Omental fat pad (tissue), 4 donors: ENCODE measurements around the gene APOA4. TPM values are rescaled to one million over a fixed set of nuclear protein-coding genes. Genes with fewer than 3 reads are reported as not detected.

Source experiments
- ATAC-seq: fragments of 150-250 bp; one replicate; pipeline ENCODE4 v1.9.1; 2016; ENCODE audit warnings: mild to moderate bottlenecking, moderate library complexity; ENCODE audit not compliant: low FRiP score
- DNase-seq: peaks from one replicate; pipeline ENCODE4 v3.0.0-alpha.2; 2019; ENCODE audit warnings: low spot score
- CTCF ChIP-seq, 3 donors: fragments of 450-650 bp; IDR thresholded peaks; one replicate each; pipeline ENCODE4 v1.5.1; 2016 to 2017; ENCODE audit warnings: antibody characterized with exemption in 3 of 3, mild to moderate bottlenecking in 3 of 3, moderate library complexity in 2 of 3
- total RNA-seq, 4 donors: library from RNA; depleted of rRNA; stranded (reverse); fragments of >200 nt; gene quantifications; one replicate each; pipeline ENCODE4 v1.1.0, GENCODE V29; 2016

APOA4 gene
- total RNA-seq, 4 donors from 2014 or later: 1.1 TPM; not detected in 3

DNA sequence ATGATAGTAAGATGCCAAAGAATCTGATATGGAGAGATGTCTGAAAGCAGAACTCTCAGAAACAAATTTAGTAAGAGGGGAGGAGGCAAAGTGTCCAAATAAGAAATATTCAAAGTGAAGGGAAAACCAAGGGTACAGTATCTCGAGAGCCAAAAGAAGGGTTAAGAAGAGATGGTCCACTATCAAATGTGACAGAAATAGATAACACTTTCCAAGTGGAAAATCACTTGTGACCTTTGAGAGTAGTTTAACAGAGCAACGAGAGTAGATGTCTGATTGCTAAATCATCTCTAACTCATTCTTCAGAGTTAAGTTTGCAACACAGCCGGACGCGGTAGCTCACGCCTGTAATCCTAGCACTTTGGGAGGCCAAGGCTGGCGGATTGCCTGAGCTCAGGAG, 46.0 kb downstream of the APOA4 start:
- ATAC-seq (no peak), DNase-seq (no peak)
- no peak for TF ChIP-seq CTCF (IDR thresholded peaks at IDR 0.05)

DNA sequence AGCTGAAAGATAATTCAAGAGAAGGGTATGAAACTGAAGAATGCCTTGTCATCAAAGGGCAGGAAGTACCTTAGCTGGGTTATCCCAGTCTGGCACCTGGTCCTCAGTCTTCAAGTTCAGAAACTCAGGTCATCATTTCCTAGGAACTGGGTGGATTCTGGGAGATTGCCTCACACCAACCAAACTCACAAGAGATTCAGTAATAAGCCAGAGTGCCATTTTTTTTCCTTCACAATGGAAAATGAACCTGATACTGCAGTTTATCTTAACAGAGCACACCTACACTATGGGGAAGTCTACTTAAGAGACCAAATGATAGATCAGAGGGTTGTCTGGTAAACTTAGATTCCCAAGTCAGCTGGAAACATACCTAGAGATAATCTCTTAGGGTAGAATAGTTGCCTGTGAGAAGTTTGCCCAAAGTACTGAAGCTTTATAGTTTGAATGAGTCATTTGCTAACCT, 46.6 kb downstream of the APOA4 start:
- no peak for ATAC-seq
- no peak for TF ChIP-seq CTCF (IDR thresholded peaks at IDR 0.05)
- DNase-seq: no peak

DNA sequence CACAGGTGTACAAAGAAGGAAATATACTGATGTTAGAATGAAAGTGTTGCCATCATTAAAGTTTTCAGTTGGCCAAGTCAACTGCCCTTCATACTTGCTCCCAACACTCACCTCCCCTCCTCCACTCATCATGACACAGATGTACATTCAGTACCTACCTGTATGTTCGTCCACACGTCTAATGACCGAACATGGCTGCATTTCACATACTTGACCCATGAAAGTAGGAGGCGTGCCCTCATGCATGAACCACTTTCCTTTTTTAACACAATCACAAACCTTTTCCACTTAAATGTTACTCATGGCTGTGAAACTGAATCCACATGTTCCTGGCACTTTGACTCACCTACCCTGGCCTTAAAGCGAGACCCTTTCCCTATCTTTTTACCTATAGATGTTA, 47.1 kb downstream of the APOA4 start:
- ATAC-seq: no peak
- DNase-seq: no peak
- TF ChIP-seq CTCF (IDR thresholded peaks at IDR 0.05): no peak

DNA sequence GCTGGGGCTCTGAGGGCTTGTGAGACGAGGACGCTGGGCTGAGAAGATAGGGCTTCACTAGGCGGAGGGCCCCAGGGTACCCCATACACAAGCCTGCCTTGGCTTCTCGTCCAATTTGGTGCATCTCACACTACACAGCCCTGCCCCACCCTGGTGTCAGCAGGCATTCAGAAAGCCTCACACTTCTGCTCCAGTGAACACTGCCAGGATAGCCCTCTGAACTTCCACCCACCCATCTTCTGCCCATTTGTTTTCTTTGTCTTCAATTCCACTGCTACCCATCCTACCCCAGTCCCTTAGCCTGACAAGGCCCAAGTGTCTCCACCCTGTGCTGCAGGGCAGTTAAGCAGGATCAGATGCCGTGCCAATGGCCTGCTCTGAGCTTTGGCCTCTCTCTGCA, 48.4 kb downstream of the APOA4 start:
- DNase-seq: no peak
- ATAC-seq: no peak
- no peak for TF ChIP-seq CTCF (IDR thresholded peaks at IDR 0.05)

DNA sequence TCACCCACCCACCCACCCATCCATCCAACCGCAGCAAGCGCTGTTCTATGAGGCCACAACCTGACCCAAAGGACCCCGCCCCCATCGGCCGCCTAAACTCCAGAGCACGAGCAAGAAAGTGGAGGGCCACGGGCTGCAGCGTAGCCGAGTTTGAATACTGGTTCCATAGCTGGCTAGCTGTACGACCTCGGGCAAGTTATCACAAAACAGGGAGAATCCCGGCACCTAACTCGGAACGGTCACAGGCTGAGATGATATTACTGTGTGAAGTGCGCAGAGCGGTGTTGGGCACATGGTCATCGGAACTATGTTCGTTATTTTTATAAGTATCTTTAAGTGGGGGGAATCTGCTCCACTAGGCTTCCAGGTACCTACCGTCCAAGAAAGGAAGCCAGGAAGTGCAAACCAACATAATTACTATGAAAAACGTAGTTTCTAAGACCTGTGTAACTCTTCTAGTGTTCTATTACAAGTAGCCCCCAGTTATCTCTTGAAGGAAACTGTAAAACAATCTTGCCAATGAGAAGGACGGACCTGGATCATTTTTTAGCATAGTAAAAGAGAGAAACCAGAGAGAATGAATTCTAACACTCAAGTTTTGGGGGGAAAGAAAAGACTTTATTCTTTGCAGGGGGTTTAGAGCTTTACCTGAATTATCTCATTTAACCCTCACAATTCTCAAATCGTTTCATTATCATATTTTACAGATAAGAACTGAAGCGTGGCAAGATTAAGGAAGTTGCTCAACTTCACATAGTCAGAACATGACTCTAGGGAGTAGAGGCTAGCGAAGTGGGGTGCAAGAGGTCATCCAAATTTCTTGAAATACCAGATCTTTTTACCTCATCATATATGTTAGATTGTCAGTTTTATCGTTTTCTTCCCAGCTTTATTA, 49.7 kb downstream of the APOA4 start:
- ATAC-seq (peak; percentile 28), DNase-seq (peak; percentile 44)
- no peak for TF ChIP-seq CTCF (IDR thresholded peaks at IDR 0.05)

DNA sequence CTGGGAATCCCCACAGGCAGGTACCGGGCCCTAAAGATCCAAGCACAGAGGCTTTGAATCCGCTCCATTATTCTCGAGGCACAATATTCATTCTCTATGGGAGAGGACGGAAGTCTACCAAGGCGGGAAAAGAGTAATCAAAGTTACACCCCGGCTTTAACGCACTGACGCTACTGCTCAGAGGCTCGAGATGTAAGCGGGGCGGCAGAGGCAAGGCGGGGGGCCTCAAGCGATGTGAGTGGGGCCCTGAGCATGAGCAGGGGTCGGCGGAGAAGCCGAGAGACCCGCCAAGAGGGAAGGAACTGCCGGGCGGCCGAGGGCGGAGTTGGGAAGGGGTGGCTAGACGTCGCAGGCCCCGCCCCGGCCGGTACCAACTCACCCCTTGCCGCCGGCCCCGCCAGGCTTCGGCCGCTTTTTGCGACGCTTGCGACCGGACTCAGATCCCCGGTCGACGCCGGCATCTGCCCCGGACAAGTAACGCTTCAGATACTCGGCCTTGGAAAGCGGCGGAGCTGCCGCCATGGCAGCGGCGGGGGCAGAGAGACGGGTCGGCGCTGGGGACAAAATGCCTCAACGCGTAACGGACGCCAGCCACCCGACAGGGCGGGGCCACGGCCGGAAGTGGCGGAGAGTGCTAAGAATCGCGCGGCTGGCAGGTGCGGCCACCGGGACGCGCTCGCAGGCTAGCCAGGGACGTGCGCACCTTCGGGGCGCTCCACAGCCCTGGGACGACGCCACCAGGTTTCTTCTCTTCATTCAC, 50.5 kb downstream of the APOA4 start, which contains the start of gene BUD13:
Gene BUD13 (minus strand): TSS at position 545 of the 760 bp plus-strand sequence. CDS start 23 bp downstream, at position 522.
- ATAC-seq (peak; percentile 81), DNase-seq (peak; percentile 77)
- no peak for TF ChIP-seq CTCF (IDR thresholded peaks at IDR 0.05)
